Loucy (cell line): Measurements from ENCODE around the gene MPPED2.

ENCODE experiments used
- H2AFZ ChIP-seq: fragments of 200-600 bp; sonication (generic); 2 replicates; pipeline ENCODE4 v1.6.0; 2016; ENCODE audit warnings: antibody characterized with exemption, mild to moderate bottlenecking, low read length, moderate library complexity
- H3F3A ChIP-seq: fragments of 200-600 bp; 2 replicates; pipeline ENCODE4 v1.6.0; 2016; ENCODE audit warnings: antibody characterized with exemption, low read depth, mild to moderate bottlenecking
- H3K27me3 ChIP-seq: fragments of 200-600 bp; sonication (generic); 2 replicates; pipeline ENCODE4 v1.6.1; 2014; ENCODE audit warnings: low read length, mild to moderate bottlenecking; ENCODE audit not compliant: insufficient read depth, poor library complexity, severe bottlenecking
- H3K36me3 ChIP-seq: fragments of 200-600 bp; sonication (generic); 2 replicates; pipeline ENCODE4 v1.6.1; 2016; ENCODE audit warnings: low read length; ENCODE audit not compliant: insufficient read depth
- H3K4me1 ChIP-seq: fragments of 200-600 bp; sonication (generic); 2 replicates; pipeline ENCODE4 v1.5.1; 2014; ENCODE audit warnings: low read length, mild to moderate bottlenecking; ENCODE audit not compliant: insufficient read depth, poor library complexity, severe bottlenecking
- H3K4me2 ChIP-seq: fragments of 200-600 bp; sonication (generic); 2 replicates; pipeline ENCODE4 v1.6.0; 2014; ENCODE audit warnings: antibody characterized with exemption, low read length, low read depth, mild to moderate bottlenecking; ENCODE audit not compliant: poor library complexity, severe bottlenecking
- H3K4me3 ChIP-seq: fragments of 200-600 bp; sonication (generic); 2 replicates; pipeline ENCODE4 v1.5.1; 2014; ENCODE audit warnings: low read length, mild to moderate bottlenecking, mixed read lengths; ENCODE audit not compliant: poor library complexity, severe bottlenecking
- H3K79me2 ChIP-seq: fragments of 200-600 bp; sonication (generic); 2 replicates; pipeline ENCODE4 v1.6.1; 2014; ENCODE audit warnings: low read length; ENCODE audit not compliant: insufficient read depth
- H3K9ac ChIP-seq: fragments of 200-600 bp; sonication (generic); 2 replicates; pipeline ENCODE4 v1.6.0; 2014; ENCODE audit warnings: mild to moderate bottlenecking, low read depth, low read length, moderate library complexity; ENCODE audit not compliant: poor library complexity, severe bottlenecking
- H3K9me2 ChIP-seq: fragments of 200-600 bp; sonication (generic); replicated peaks from 2 replicates; pipeline ENCODE4 v1.6.1; 2016; ENCODE audit warnings: low read depth, low read length, mixed read lengths
- H3K9me3 ChIP-seq: fragments of 200-600 bp; sonication (generic); 2 replicates; pipeline ENCODE4 v1.6.1; 2014; ENCODE audit warnings: mild to moderate bottlenecking, antibody characterized with exemption, low read length, low read depth; ENCODE audit not compliant: insufficient read depth
- H4K20me1 ChIP-seq: fragments of 200-600 bp; sonication (generic); 2 replicates; pipeline ENCODE4 v1.6.0; 2014; ENCODE audit warnings: antibody characterized with exemption, low read length, mild to moderate bottlenecking; ENCODE audit not compliant: insufficient read depth, poor library complexity, severe bottlenecking
- CTCF ChIP-seq: fragments of 200-600 bp; sonication (generic); conservative IDR thresholded peaks from 2 replicates; pipeline ENCODE4 v1.5.1; 2014; ENCODE audit warnings: mild to moderate bottlenecking, antibody characterized with exemption, low read length
- EZH2phosphoT487 ChIP-seq: fragments of 200-600 bp; IDR thresholded peaks from 2 replicates; pipeline ENCODE4 v1.6.1; 2018; ENCODE audit warnings: antibody characterized with exemption, mild to moderate bottlenecking, moderate library complexity, borderline replicate concordance

Gene MPPED2

GRCh38 chr11:30553521-30554110 lies 32.5 kb downstream of the MPPED2 start:
- H3F3A ChIP-seq = no peaks in the 10 kb centered on the region
- H3K4me1 ChIP-seq = no peaks in the 10 kb centered on the region
- H2AFZ ChIP-seq = no peak overlapping the region
- H3K36me3 ChIP-seq = no peaks in the 10 kb centered on the region
- H3K4me3 ChIP-seq = no peak overlapping the region
- H3K9me3 ChIP-seq = no peaks in the 10 kb centered on the region
- no peaks in the 10 kb centered on the region for H3K27me3 ChIP-seq
- H4K20me1 ChIP-seq = no peaks in the 10 kb centered on the region
- H3K79me2 ChIP-seq = no peaks in the 10 kb centered on the region
- TF ChIP-seq EZH2phosphoT487 = no peak
- no peak for TF ChIP-seq CTCF
- H3K4me2 ChIP-seq = no peak overlapping the region
- H3K9ac ChIP-seq = no peak overlapping the region
- no peaks in the 10 kb centered on the region for H3K9me2 ChIP-seq

GRCh38 chr11:30552839-30553238 lies 33.3 kb downstream of the MPPED2 start:
- Histone ChIP-seq H3K79me2 (no peaks in the 10 kb centered on the region), H3K27me3 (no peaks in the 10 kb centered on the region), H4K20me1 (no peaks in the 10 kb centered on the region), H3K4me3 (no peak overlapping the region), H3K9me2 (no peaks in the 10 kb centered on the region), H3K4me1 (no peaks in the 10 kb centered on the region), H3F3A (no peaks in the 10 kb centered on the region), H3K9me3 (no peaks in the 10 kb centered on the region), H3K4me2 (no peak overlapping the region), H3K36me3 (no peaks in the 10 kb centered on the region), H2AFZ (no peak overlapping the region), H3K9ac (no peak overlapping the region)
- TF ChIP-seq EZH2phosphoT487 = no peak
- TF ChIP-seq CTCF = no peak

GRCh38 chr11:30550022-30550542 lies 36.1 kb downstream of the MPPED2 start:
- no peaks in the 10 kb centered on the region for H3K4me1 ChIP-seq
- H3K27me3 ChIP-seq = no peaks in the 10 kb centered on the region

More at GRCh38 chr11:30550022-30550542, 36.1 kb downstream of the MPPED2 start:
- no peaks in the 10 kb centered on the region for H3K9me2 ChIP-seq
- H3K4me2 ChIP-seq = no peak overlapping the region
- no peak for TF ChIP-seq EZH2phosphoT487
- TF ChIP-seq CTCF = no peak
- H3K79me2 ChIP-seq = no peaks in the 10 kb centered on the region
- no peaks in the 10 kb centered on the region for H3K9me3 ChIP-seq
- no peaks in the 10 kb centered on the region for H4K20me1 ChIP-seq
- H3K9ac ChIP-seq = no peak overlapping the region
- no peak overlapping the region for H3K4me3 ChIP-seq
- no peaks in the 10 kb centered on the region for H3K36me3 ChIP-seq
- no peak overlapping the region for H2AFZ ChIP-seq
- H3F3A ChIP-seq = no peaks in the 10 kb centered on the region
